GM12873 (cell line): ENCODE measurements around the gene PRKAG2.
A peak's percentile ranks its signal among the peaks of the same experiment; 100 is the strongest.

Experiments used
- CTCF ChIP-seq: IDR thresholded peaks from 2 replicates; pipeline ENCODE4 v1.5.1; 2012; ENCODE audit warnings: low read depth, mild to moderate bottlenecking, moderate library complexity, low read length, control low read depth; ENCODE audit not compliant: insufficient read depth; ENCODE audit errors: missing control alignments

PRKAG2 gene

GRCh38 chr7:151784853-151785680 lies 91.8 kb downstream of the PRKAG2 start:
- no peak for TF ChIP-seq CTCF

GRCh38 chr7:151783958-151784575 lies 92.8 kb downstream of the PRKAG2 start:
- TF ChIP-seq CTCF, result no peak

GRCh38 chr7:151782598-151783448 lies 94.1 kb downstream of the PRKAG2 start:
- TF ChIP-seq CTCF, result peak; percentile 79

- TF ChIP-seq CTCF, result no peak
Observed at GRCh38 chr7:151781161-151781845, 95.6 kb downstream of the PRKAG2 start.

- TF ChIP-seq CTCF, result no peak
Observed at GRCh38 chr7:151780631-151781030, 96.3 kb downstream of the PRKAG2 start.

GRCh38 chr7:151779678-151780077 lies 97.2 kb downstream of the PRKAG2 start:
- no peak for TF ChIP-seq CTCF
